ENCODE data around the gene NHLRC4. TPM values are rescaled to one million over a fixed set of nuclear protein-coding genes. Genes with fewer than 3 reads are reported as not detected.

Gene NHLRC4
- total and polyA plus RNA-seq, 3 donors from 2014 or later = 3.0 to 4.5 (median 4.5) TPM

DNA sequence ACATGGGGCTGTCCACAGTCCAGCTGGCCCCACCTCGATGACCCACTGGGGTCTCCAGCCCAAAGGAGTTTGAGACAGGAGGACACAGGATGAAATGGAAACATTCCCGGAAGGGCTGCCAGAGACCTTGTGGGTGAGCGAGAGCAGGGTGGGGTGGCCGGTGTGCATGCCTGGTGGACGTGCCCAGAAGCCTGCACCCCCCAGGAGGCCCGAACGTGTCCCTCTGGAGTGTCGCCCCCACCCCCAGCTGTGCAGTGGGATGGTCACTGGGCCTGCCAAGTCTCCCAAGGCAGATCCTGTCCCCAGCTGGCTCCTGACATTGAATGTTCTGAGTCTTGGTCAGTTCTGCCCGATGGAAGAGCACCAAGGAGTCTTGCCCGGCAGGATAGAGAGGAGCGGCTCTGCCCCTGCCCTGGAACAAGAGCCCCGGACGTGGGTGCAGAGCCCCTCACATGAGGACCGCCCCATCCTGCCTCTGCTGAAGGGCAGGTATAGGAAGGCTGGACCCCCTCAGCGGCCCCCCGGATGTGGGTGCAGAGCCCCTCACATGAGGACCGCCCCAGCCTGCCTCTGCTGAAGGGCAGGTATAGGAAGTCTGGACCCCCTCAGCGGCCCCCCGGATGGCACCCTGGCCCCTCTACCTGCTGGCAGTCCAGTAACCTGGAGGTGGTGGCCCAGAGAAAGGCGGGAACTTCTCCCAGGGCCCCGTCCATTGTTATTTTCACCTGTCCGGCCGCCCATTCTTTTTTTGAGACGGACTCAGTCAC is 42.3 kb upstream of the NHLRC4 start:
- no peaks in the 10 kb centered on the region for H3K36me3 ChIP-seq (ENCODE audit: low read depth, missing control alignments)

DNA sequence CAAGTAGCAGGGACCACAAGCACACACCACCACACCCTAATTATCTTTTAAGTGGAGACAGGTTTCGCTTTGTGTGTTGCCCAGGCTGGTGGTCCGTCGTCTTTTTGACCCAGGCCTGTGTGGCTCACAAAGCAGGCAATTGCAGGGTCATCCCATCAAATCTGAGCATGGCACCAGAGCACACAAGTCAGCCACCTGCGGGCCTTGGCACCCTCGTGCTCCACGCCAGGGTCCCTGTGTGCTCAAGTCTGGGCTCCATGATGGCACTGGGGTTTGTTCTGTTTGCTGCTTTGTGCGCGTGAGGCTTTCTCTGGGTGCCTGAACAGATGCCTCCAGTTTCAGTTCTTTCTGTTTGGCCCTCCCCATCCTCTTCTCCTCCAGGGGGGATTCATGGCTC is 41.7 kb upstream of the NHLRC4 start:
- intact Hi-C loops (cut with DNase I; ENCODE audit: low total_unique reads) = no loop called here
- no peaks in the 10 kb centered on the region for H3K9me3 ChIP-seq
- WGBS, 2 donors = 90 to 93% methylated on average over 8 of the region's 8 CpGs
- TF ChIP-seq POLR2A (IDR thresholded peaks at IDR 0.05) = no peak
- no peak for TF ChIP-seq CTCF (IDR thresholded peaks at IDR 0.05)
- H3K27ac ChIP-seq = no peak overlapping the region
- H3K4me1 ChIP-seq = peaks cover 26% of the 10 kb centered on the region
- no peak overlapping the region for H3K4me3 ChIP-seq
- no peaks in the 10 kb centered on the region for H3K36me3 ChIP-seq (ENCODE audit: low read depth, missing control alignments)
- no peak for DNase-seq
- no peaks in the 10 kb centered on the region for H3K27me3 ChIP-seq

More for the DNA sequence above, 42.3 kb upstream of the NHLRC4 start:
- DNase-seq = no peak
- no peak for TF ChIP-seq POLR2A (IDR thresholded peaks at IDR 0.05)
- no peak for TF ChIP-seq CTCF (IDR thresholded peaks at IDR 0.05)
- Histone ChIP-seq H3K4me3 (no peak overlapping the region), H3K27ac (no peak overlapping the region), H3K27me3 (no peaks in the 10 kb centered on the region), H3K4me1 (peaks cover 22% of the 10 kb centered on the region), H3K9me3 (no peaks in the 10 kb centered on the region)
- 68 to 80% methylated on average over 8 to 24 of the region's 24 CpGs for WGBS, 2 donors
- intact Hi-C loops (cut with DNase I; ENCODE audit: low total_unique reads) = no loop called here

GRCh38 chr16:525520-526180 is 41.2 kb upstream of the NHLRC4 start:
- no peak for DNase-seq
- Histone ChIP-seq H3K36me3 (ENCODE audit: low read depth, missing control alignments) (no peaks in the 10 kb centered on the region), H3K4me1 (peaks cover 26% of the 10 kb centered on the region), H3K27me3 (no peaks in the 10 kb centered on the region), H3K27ac (peak overlapping the region in 1 of 2 donors; percentile 98), H3K4me3 (peak overlapping the region in 1 of 2 donors; percentile 76), H3K9me3 (no peaks in the 10 kb centered on the region)
- intact Hi-C loops (cut with DNase I; ENCODE audit: low total_unique reads) = no loop called here
- TF ChIP-seq POLR2A (IDR thresholded peaks at IDR 0.05) = no peak
- no peak for TF ChIP-seq CTCF (IDR thresholded peaks at IDR 0.05)
- WGBS, 2 donors = 70 to 81% methylated on average over 13 of the region's 13 CpGs

GRCh38 chr16:526181-527014 is 40.4 kb upstream of the NHLRC4 start:
- intact Hi-C loops (cut with DNase I; ENCODE audit: low total_unique reads) = no loop called here
- Histone ChIP-seq H3K9me3 (no peaks in the 10 kb centered on the region), H3K4me3 (peak overlapping the region; percentile 67 to 76), H3K27me3 (no peaks in the 10 kb centered on the region), H3K27ac (peak overlapping the region; percentile 98 to 99), H3K4me1 (peaks cover 26% of the 10 kb centered on the region), H3K36me3 (ENCODE audit: low read depth, missing control alignments) (no peaks in the 10 kb centered on the region)
- 5 to 34% methylated on average over 3 to 18 of the region's 26 CpGs for WGBS, 2 donors
- TF ChIP-seq POLR2A (IDR thresholded peaks at IDR 0.05) (no peak), CTCF (IDR thresholded peaks at IDR 0.05) (no peak)
- DNase-seq = peak; percentile 61
